Endothelial cell of umbilical vein (primary cell): ENCODE measurements around the gene WHRN. TPM values are rescaled to one million over a fixed set of nuclear protein-coding genes. Genes with fewer than 3 reads are reported as not detected.

ENCODE experiments used
- BruUV-seq: library from RNA; stranded (reverse); fragments of 400-500 nt; replicated peaks from 2 replicates; lab custom pipeline; 2021; lab: Mats Ljungman, UMichigan
- CTCF ChIA-PET: fragments of 300-600, 350-600 bp; sonication (Branson Sonifier 250); formaldehyde crosslinking; loops from one replicate; lab custom pipeline; 2021; ENCODE audit warnings: antibody characterized with exemption, inconsistent platforms; lab: Charles Lee
- POLR2A ChIA-PET: fragments of 300-600, 350-600 bp; sonication (Branson Sonifier 250); formaldehyde crosslinking; loops from one replicate; lab custom pipeline; 2021; ENCODE audit warnings: antibody characterized with exemption, inconsistent platforms; lab: Charles Lee
- DNase-seq: peaks from one replicate; pipeline ENCODE4 v3.0.0-alpha.2; 2011; ENCODE audit warnings: low read depth, low spot score
- FAIRE-seq: peaks from 2 replicates; lab custom pipeline; 2011; peaks lifted over from hg19 to GRCh38; lab: Jason Lieb, UNC
- H2AFZ ChIP-seq: 2 replicates; pipeline ENCODE4 v1.6.0; 2012; ENCODE audit warnings: low read depth, low read length, control low read depth, inconsistent platforms
- H3K27ac ChIP-seq: 2 replicates; pipeline ENCODE4 v1.5.1; 2011; ENCODE audit warnings: low read depth, mild to moderate bottlenecking, control low read depth, low read length, moderate library complexity; ENCODE audit not compliant: insufficient read depth
- H3K27me3 ChIP-seq, 2 experiments: 2 replicates each; pipeline versions ENCODE4 v1.6.0 to v1.6.1; 2011; ENCODE audit warnings: low read length in 2 of 2, mixed read lengths in 1 of 2; ENCODE audit not compliant: control insufficient read depth in 2 of 2, insufficient read depth in 2 of 2
- H3K36me3 ChIP-seq, 2 experiments: 2 replicates in 1 of 2; 3 replicates in 1 of 2; pipeline ENCODE4 v1.5.1; 2011; ENCODE audit warnings: low read length in 2 of 2, mild to moderate bottlenecking in 1 of 2, moderate library complexity in 1 of 2; ENCODE audit not compliant: control insufficient read depth in 2 of 2, insufficient read depth in 2 of 2; ENCODE audit errors: extremely low read depth in 1 of 2
- H3K4me1 ChIP-seq: 3 replicates; pipeline ENCODE4 v1.5.1; 2011; ENCODE audit warnings: mild to moderate bottlenecking, low read length; ENCODE audit not compliant: control insufficient read depth, insufficient read depth; ENCODE audit errors: extremely low read depth
- H3K4me2 ChIP-seq: 2 replicates; pipeline ENCODE4 v1.6.1; 2011; ENCODE audit warnings: low read length, control low read depth, mixed read lengths; ENCODE audit not compliant: insufficient read depth
- H3K4me3 ChIP-seq, 3 experiments: fragments of 200-600 bp in 1 of 3; sonication (generic), shearing (Covaris generic) in 1 of 3; replicated peaks in 1 of 3; 2 replicates each; pipeline ENCODE4 v1.5.1; 2011 to 2016; ENCODE audit warnings: control low read depth in 3 of 3, low read length in 3 of 3, mild to moderate bottlenecking in 2 of 3, inconsistent platforms in 1 of 3, low read depth in 1 of 3, moderate library complexity in 1 of 3; ENCODE audit not compliant: insufficient read depth in 1 of 3
- H3K79me2 ChIP-seq: 2 replicates; pipeline ENCODE4 v1.6.0; 2012; ENCODE audit warnings: low read length, inconsistent platforms; ENCODE audit not compliant: control insufficient read depth, insufficient read depth
- H3K9ac ChIP-seq: replicated peaks from 2 replicates; pipeline ENCODE3; 2011; ENCODE audit warnings: low read length, control low read depth; ENCODE audit not compliant: insufficient read depth; ENCODE audit errors: extremely low read depth
- H3K9me1 ChIP-seq: replicated peaks from 3 replicates; pipeline ENCODE4 v1.6.0; 2011; ENCODE audit warnings: mild to moderate bottlenecking, low read length; ENCODE audit not compliant: control insufficient read depth, insufficient read depth; ENCODE audit errors: extremely low read depth
- H3K9me3 ChIP-seq: replicated peaks from 2 replicates; pipeline ENCODE4 v1.5.1; 2012; ENCODE audit warnings: low read length, inconsistent platforms; ENCODE audit not compliant: control insufficient read depth, insufficient read depth
- H4K20me1 ChIP-seq: replicated peaks from 2 replicates; pipeline ENCODE3; 2011; ENCODE audit warnings: mild to moderate bottlenecking, low read length; ENCODE audit not compliant: control insufficient read depth, insufficient read depth; ENCODE audit errors: extremely low read depth
- EZH2 ChIP-seq: IDR thresholded peaks from 2 replicates; pipeline ENCODE4 v1.6.1; 2012; ENCODE audit warnings: borderline replicate concordance, low read depth, mild to moderate bottlenecking, moderate library complexity, low read length, inconsistent platforms; ENCODE audit not compliant: severe bottlenecking
- FOS ChIP-seq: IDR thresholded peaks from 2 replicates; pipeline ENCODE4 v1.6.1; 2011; ENCODE audit warnings: mild to moderate bottlenecking, low read length, moderate library complexity, borderline replicate concordance; ENCODE audit not compliant: insufficient read depth
- GATA2 ChIP-seq: IDR thresholded peaks from 2 replicates; pipeline ENCODE4 v1.7.0; 2011; ENCODE audit warnings: low read depth, mild to moderate bottlenecking, moderate library complexity, mixed read lengths, low read length; ENCODE audit not compliant: insufficient read length, insufficient read depth
- JUN ChIP-seq: IDR thresholded peaks from 2 replicates; pipeline ENCODE4 v1.6.1; 2011; ENCODE audit warnings: borderline replicate concordance, low read depth; ENCODE audit not compliant: insufficient read length, insufficient read depth
- MYC ChIP-seq: IDR thresholded peaks from one replicate; pipeline ENCODE4 v1.6.1; 2011; ENCODE audit warnings: mild to moderate bottlenecking, low read depth, low read length
- POLR2A ChIP-seq: IDR thresholded peaks from 2 replicates; pipeline ENCODE4 v1.6.1; 2012; ENCODE audit warnings: low read depth, mild to moderate bottlenecking, control low read depth, low read length
- POLR2AphosphoS5 ChIP-seq: IDR thresholded peaks from 2 replicates; pipeline ENCODE4 v1.6.1; 2012; ENCODE audit warnings: low read depth, mild to moderate bottlenecking, control low read depth, low read length, moderate library complexity; ENCODE audit not compliant: insufficient read depth
- dilution Hi-C: fragments of 300-500 bp; cut with MboI; formaldehyde crosslinking; loops from one replicate; pipeline ENCODE4 v1.15.0; 2019; ENCODE audit warnings: low sequenced_read_pairs; ENCODE audit not compliant: extremely low pct_ligation_motif_present
- intact Hi-C: fragments of 100-400 bp; cut with micrococcal nuclease; formaldehyde crosslinking; loops from one replicate; pipeline ENCODE4 v1.10.0; 2022
- polyA plus RNA-seq, 4 experiments: library from polyadenylated mRNA; depleted of rRNA in 3 of 4; stranded (reverse) in 3 of 4; unstranded in 1 of 4; fragments of >200 nt; gene quantifications; 2 replicates each; pipeline versions ENCODE4 v1.2.1 to v1.2.3, GENCODE V29; 2011 to 2012; ENCODE audit warnings: missing spikeins in 1 of 4
- total RNA-seq: library from RNA; stranded (reverse); gene quantifications from 2 replicates; pipeline ENCODE4 v1.2.3, GENCODE V29; 2021
- TF ChIP-seq, protein P1 (sequence below), 2 donors: IDR thresholded peaks; 1 replicate in 1 of 2; 2 replicates in 1 of 2; pipeline ENCODE4 v1.5.1; 2011; ENCODE audit warnings: low read length in 2 of 2, mild to moderate bottlenecking in 2 of 2, moderate library complexity in 2 of 2, control low read depth in 1 of 2, inconsistent platforms in 1 of 2, low read depth in 1 of 2; ENCODE audit not compliant: insufficient read depth in 1 of 2; ENCODE audit errors: extremely low read depth in 1 of 2
- TF ChIP-seq, protein P2 (sequence below): IDR thresholded peaks from 2 replicates; pipeline ENCODE4 v1.6.1; 2011; ENCODE audit not compliant: insufficient read depth, insufficient read length

The WHRN gene
- total and polyA plus RNA-seq, 2 donors (not counting 3 experiments of a cell fraction or from before 2014, with no cell fraction given), result 0.35 to 0.69 TPM

GRCh38 chr9:114364134-114365041, 140.9 kb downstream of the WHRN start:
- ChIA-PET CTCF (no interaction called here), POLR2A (no interaction called here)
- Histone ChIP-seq H4K20me1 (no peaks in the 10 kb centered on the region), H3K4me1 (no peaks in the 10 kb centered on the region), H3K27ac (no peak overlapping the region), H3K4me3 (no peak overlapping the region), H3K9me3 (no peaks in the 10 kb centered on the region), H2AFZ (no peak overlapping the region), H3K9me1 (no peaks in the 10 kb centered on the region), H3K9ac (no peak overlapping the region), H3K79me2 (no peaks in the 10 kb centered on the region), H3K4me2 (no peak overlapping the region), H3K36me3 (peaks cover 6 to 40% of the 10 kb centered on the region in 2 experiments), H3K27me3 (no peaks in the 10 kb centered on the region)
- intact Hi-C loops, result no loop called here
- no TSS peak for BruUV-seq
- no peak for FAIRE-seq
- dilution Hi-C loops, result no loop called here
- TF ChIP-seq, protein P1, sequence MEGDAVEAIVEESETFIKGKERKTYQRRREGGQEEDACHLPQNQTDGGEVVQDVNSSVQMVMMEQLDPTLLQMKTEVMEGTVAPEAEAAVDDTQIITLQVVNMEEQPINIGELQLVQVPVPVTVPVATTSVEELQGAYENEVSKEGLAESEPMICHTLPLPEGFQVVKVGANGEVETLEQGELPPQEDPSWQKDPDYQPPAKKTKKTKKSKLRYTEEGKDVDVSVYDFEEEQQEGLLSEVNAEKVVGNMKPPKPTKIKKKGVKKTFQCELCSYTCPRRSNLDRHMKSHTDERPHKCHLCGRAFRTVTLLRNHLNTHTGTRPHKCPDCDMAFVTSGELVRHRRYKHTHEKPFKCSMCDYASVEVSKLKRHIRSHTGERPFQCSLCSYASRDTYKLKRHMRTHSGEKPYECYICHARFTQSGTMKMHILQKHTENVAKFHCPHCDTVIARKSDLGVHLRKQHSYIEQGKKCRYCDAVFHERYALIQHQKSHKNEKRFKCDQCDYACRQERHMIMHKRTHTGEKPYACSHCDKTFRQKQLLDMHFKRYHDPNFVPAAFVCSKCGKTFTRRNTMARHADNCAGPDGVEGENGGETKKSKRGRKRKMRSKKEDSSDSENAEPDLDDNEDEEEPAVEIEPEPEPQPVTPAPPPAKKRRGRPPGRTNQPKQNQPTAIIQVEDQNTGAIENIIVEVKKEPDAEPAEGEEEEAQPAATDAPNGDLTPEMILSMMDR (IDR thresholded peaks at IDR 0.05; ENCODE audit: extremely low read depth in 1 of 2, insufficient read depth in 1 of 2, low read depth in 1 of 2, low read length in 2 of 2), result no peak
- no peak for DNase-seq

DNA sequence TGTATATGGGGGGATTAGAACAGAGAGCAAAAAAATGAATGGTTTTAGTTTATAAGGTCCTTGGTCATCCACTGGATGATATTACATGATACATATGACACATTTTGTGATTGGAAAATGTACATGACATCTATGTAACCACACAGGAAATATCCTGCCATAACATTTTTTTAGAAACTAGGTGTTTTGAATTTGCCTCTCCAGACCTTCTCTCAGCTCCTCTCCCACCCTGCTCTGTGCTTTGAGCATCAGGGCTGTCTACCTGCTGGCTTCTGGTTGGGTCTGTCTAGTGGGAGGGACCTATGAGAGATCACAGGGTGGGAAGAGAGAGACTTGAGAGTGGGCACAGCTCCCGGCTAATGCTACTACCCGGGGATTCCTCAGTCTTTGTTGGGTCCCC, 141.8 kb downstream of the WHRN start:
- FAIRE-seq (no peak), DNase-seq (no peak)
- no peaks in the 10 kb centered on the region for H3K9me1 ChIP-seq
- no peaks in the 10 kb centered on the region for H3K9me3 ChIP-seq
- ChIA-PET POLR2A (no interaction called here), CTCF (no interaction called here)
- BruUV-seq, result no TSS peak
- dilution Hi-C loops, result no loop called here
- no peak overlapping the region for H3K4me3 ChIP-seq
- intact Hi-C loops, result no loop called here
- H3K4me1 ChIP-seq, result no peaks in the 10 kb centered on the region
- H3K27me3 ChIP-seq, result no peaks in the 10 kb centered on the region
- peaks cover 6 to 41% of the 10 kb centered on the region in 2 experiments for H3K36me3 ChIP-seq
- H4K20me1 ChIP-seq, result no peaks in the 10 kb centered on the region
- no peak overlapping the region for H3K4me2 ChIP-seq
- TF ChIP-seq FOS, result no peak
- TF ChIP-seq POLR2A, result no peak
- TF ChIP-seq MYC, result no peak
- TF ChIP-seq JUN, result no peak
- TF ChIP-seq, protein P1 (IDR thresholded peaks at IDR 0.05; ENCODE audit: extremely low read depth in 1 of 2, insufficient read depth in 1 of 2, low read depth in 1 of 2, low read length in 2 of 2), result no peak
- TF ChIP-seq POLR2AphosphoS5, result no peak
- TF ChIP-seq, protein P2, sequence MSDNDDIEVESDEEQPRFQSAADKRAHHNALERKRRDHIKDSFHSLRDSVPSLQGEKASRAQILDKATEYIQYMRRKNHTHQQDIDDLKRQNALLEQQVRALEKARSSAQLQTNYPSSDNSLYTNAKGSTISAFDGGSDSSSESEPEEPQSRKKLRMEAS, result no peak
- no peak for TF ChIP-seq EZH2
- TF ChIP-seq GATA2, result no peak
- H3K27ac ChIP-seq, result no peak overlapping the region
- no peak overlapping the region for H2AFZ ChIP-seq
- no peaks in the 10 kb centered on the region for H3K79me2 ChIP-seq
- H3K9ac ChIP-seq, result no peak overlapping the region
